HUES48 (cell line): ENCODE data around the gene MCHR2.
"Not testable (repeated sequence)": the region's sequence is repeated elsewhere in the genome, so short reads cannot be mapped to it uniquely, and the experiment has no call there.

ENCODE experiments used
- H3K27ac ChIP-seq: one replicate; pipeline ENCODE4 v1.7.0; 2013; ENCODE audit warnings: low read depth, low read length, inconsistent platforms
- H3K27me3 ChIP-seq: 2 replicates; pipeline ENCODE4 v1.6.1; 2013; ENCODE audit warnings: mild to moderate bottlenecking, low read length; ENCODE audit not compliant: control insufficient read depth, insufficient read depth
- H3K36me3 ChIP-seq: 2 replicates; pipeline ENCODE4 v1.6.1; 2013; ENCODE audit warnings: low read length; ENCODE audit not compliant: control insufficient read depth, insufficient read depth
- H3K4me1 ChIP-seq: 2 replicates; pipeline ENCODE4 v1.6.1; 2013; ENCODE audit warnings: mild to moderate bottlenecking, low read length; ENCODE audit not compliant: control insufficient read depth, insufficient read depth
- H3K4me3 ChIP-seq: 2 replicates; pipeline ENCODE4 v1.5.1; 2013; ENCODE audit warnings: mild to moderate bottlenecking, low read depth, low read length
- H3K9ac ChIP-seq: 2 replicates; pipeline ENCODE4 v1.6.1; 2013; ENCODE audit warnings: mild to moderate bottlenecking, low read depth, low read length, moderate library complexity
- H3K9me3 ChIP-seq: 2 replicates; pipeline ENCODE4 v1.6.1; 2013; ENCODE audit warnings: low read length; ENCODE audit not compliant: control insufficient read depth, insufficient read depth

MCHR2 gene, protein sequence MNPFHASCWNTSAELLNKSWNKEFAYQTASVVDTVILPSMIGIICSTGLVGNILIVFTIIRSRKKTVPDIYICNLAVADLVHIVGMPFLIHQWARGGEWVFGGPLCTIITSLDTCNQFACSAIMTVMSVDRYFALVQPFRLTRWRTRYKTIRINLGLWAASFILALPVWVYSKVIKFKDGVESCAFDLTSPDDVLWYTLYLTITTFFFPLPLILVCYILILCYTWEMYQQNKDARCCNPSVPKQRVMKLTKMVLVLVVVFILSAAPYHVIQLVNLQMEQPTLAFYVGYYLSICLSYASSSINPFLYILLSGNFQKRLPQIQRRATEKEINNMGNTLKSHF

DNA sequence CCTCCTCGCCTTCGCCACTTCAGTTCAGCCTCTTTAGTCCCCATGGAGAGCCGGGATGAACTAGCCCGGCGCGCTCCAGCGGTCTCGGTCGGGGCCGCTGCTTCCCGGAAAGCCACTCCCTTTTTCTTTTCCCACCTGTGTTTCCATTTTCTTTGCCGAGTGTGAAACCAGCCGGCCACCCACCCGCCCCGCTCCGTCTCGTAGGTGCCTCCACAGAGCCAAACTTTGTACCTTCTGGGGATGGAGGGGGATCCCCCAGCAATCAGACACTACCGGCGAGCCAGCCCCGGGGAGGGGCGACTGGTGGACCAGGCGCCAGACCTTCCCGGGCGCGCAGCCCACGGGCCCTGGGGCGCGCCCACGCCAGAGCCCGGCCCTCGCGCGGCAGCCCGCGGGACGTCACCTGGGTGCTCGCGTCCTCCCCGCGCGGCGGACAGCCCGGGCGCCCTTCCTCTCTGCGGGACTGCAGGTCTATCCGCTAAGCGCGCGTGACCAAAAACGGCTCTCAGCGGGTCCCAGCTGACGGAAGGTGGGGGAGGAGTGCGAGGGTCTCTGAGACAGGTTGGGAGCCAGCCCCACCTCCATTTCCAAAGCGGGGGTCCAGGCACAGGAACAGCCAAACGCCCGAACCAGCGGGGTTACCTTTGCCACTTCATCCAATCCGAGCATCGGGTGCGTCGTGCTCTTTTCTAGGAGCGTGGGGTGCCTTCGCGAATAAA, at the start of gene MCHR2:
Gene MCHR2 (minus strand): TSS at position 691 of the 719 bp plus-strand sequence. CDS start 38,076 bp downstream, outside the sequence.
- Histone ChIP-seq H3K9ac (no peak within 1 kb of the TSS), H3K9me3 (no peaks in the 10 kb centered on the region), H3K27me3 (peaks cover 47% of the 10 kb centered on the region), H3K4me1 (no peaks in the 10 kb centered on the region), H3K36me3 (no peaks in the 10 kb centered on the region), H3K27ac (no peak within 1 kb of the TSS), H3K4me3 (peak within 1 kb of the TSS; percentile 73)

DNA sequence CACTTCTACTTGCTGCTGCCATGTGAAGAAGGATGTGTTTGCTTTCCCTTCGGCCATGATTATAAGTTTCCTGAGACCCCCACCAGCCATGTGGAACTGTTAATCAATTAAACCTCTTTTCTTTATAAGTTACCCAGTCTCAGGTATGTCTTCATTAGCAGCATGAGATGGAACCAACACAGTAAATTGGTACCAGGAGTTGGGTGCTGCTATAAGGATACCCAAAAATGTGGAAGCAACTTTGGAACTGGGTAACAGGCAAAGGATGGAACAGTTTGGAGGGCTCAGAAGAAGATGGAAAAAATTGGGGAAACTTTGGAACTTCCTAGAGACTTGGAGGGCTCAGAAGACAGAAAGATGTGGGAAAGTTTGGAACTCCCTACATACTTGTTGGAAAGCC, 44.5 kb upstream of the MCHR2 start:
- H3K27me3 ChIP-seq, H3K4me1 ChIP-seq, H3K27ac ChIP-seq, H3K9ac ChIP-seq, H3K4me3 ChIP-seq, H3K36me3 ChIP-seq, H3K9me3 ChIP-seq: not testable (repeated sequence)

DNA sequence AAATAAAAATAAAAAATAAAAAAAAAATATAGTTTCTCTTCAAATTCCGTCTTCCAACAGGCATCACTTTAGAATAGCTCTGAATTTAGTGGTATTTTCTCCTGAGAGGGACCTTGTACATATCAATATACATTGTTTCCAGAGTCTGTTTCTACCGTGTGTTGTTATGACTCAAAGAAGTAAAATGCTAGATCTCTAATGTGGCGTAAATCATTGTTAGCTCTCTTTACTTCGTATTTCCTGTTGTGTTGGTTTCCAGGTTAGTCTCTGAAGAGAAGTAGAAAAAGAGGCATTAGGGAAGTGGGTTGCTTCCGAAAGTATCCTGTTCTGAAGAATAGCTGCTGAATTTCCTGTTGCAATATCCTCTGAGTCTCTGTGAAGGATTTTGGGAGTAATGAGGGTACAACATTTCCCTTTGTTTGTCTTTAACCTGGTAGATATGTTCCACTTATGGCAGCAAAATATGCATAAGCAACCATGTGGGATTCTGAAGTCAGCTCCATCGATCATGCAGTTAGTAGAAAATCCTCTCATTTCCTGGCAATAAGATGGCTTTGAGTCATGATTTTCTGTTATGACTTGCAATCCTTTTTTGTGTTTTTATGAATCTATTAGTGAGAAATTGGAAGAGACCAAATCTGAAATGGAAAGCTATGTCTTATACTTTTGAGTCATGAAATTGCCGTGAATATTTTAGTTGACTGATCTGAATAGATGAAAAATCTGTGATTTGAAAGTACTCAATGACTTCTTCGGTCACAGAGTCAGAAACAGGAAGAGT, 42.0 kb upstream of the MCHR2 start:
- no peaks in the 10 kb centered on the region for H3K27me3 ChIP-seq
- no peaks in the 10 kb centered on the region for H3K9me3 ChIP-seq
- no peak overlapping the region for H3K4me3 ChIP-seq
- no peak overlapping the region for H3K27ac ChIP-seq
- H3K9ac ChIP-seq, result no peak overlapping the region
- H3K4me1 ChIP-seq, result no peaks in the 10 kb centered on the region
- no peaks in the 10 kb centered on the region for H3K36me3 ChIP-seq

DNA sequence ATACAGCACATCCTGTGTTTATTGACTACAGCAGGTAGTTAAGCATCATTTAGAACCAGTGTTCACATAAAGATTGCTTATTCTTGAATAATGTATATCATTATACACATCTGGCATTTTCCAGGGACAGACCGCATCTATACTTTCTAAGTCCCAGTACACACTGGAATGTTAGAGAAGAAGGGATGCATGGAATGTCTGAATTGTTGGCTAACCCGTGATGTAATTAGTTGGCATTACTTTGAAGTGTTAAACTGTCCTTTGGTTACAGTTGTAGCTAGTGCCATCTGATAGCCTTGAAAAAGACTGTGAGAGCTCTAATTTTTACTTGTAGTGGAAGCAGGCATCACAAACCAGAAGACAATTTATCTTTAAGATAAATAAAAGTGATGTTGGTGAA, 29.8 kb upstream of the MCHR2 start:
- H3K4me1 ChIP-seq, result no peaks in the 10 kb centered on the region
- no peaks in the 10 kb centered on the region for H3K27me3 ChIP-seq
- H3K9ac ChIP-seq, result no peak overlapping the region
- H3K4me3 ChIP-seq, result no peak overlapping the region
- H3K36me3 ChIP-seq, result no peaks in the 10 kb centered on the region
- H3K9me3 ChIP-seq, result no peaks in the 10 kb centered on the region
- H3K27ac ChIP-seq, result no peak overlapping the region

DNA sequence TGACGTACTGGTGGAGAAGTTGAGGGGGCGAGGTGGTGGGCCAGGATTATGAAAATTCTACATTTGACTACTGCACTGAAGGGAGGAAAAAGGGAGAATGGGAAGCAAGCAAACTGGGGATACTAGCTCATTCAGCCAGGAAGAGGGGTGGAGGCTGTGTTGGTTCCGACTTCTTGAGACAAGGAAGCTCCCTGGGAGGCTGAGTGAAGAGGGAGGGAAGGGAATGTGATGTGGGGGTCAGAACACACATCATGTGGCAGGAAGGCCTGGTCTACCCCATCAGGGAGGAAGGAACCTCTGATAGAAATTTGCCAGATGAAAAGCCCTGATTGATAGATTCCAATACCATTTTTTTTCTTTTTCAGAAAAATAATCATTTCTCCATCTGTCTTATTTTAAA, 28.8 kb upstream of the MCHR2 start:
- Histone ChIP-seq H3K9ac (no peak overlapping the region), H3K27ac (no peak overlapping the region), H3K36me3 (no peaks in the 10 kb centered on the region), H3K4me1 (no peaks in the 10 kb centered on the region), H3K9me3 (no peaks in the 10 kb centered on the region), H3K27me3 (no peaks in the 10 kb centered on the region), H3K4me3 (no peak overlapping the region)

DNA sequence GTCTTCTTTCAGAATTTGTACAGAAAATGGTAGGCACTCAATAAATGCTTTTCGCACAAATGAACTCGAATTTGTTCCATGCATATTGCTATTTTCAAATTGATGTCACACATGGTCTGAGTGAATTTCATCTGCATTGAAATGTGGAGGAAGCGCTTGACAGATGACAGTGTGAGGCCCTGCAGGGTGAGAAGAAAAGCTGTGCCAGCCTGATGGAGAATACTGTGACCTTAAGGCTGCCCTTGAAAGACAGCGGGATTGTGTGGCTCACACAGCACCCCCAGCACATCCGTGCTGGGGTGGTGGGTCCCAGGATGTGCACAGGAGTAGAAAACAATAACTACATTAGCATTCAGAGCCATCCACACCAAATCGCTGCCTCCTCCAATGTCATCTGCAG, 14.8 kb upstream of the MCHR2 start:
- H3K4me3 ChIP-seq, result no peak overlapping the region
- no peak overlapping the region for H3K27ac ChIP-seq
- H3K4me1 ChIP-seq, result 0 out of 2 replicates have a peak, but pooled peaks cover 9% of the 10 kb centered on the region
- no peaks in the 10 kb centered on the region for H3K9me3 ChIP-seq
- H3K9ac ChIP-seq, result no peak overlapping the region
- H3K36me3 ChIP-seq, result no peaks in the 10 kb centered on the region
- no peaks in the 10 kb centered on the region for H3K27me3 ChIP-seq

DNA sequence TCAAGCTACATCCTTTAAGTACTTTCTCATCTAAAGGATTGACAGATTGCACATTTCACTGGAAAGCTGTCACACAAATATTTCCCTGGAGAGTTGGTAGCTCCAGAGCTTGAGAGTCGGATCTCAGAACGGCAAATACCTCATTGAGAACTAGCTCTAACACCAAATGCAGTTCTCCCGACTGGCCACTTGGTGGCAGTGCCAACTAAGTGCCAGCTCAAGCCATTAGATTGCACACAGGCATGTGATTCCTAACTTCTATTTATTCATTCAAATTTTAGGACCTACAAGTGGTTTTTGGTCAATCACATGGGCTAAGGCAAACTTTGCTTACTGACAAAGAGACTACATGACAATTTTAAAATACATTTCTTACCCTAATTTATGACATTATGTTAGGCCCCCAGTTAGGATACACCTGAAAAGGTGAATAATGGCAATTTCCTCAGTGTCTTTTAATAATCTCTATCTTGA, 7.9 kb upstream of the MCHR2 start:
- no peaks in the 10 kb centered on the region for H3K4me1 ChIP-seq
- H3K36me3 ChIP-seq, result no peaks in the 10 kb centered on the region
- no peaks in the 10 kb centered on the region for H3K9me3 ChIP-seq
- no peak overlapping the region for H3K4me3 ChIP-seq
- no peaks in the 10 kb centered on the region for H3K27me3 ChIP-seq
- H3K9ac ChIP-seq, result no peak overlapping the region
- no peak overlapping the region for H3K27ac ChIP-seq

DNA sequence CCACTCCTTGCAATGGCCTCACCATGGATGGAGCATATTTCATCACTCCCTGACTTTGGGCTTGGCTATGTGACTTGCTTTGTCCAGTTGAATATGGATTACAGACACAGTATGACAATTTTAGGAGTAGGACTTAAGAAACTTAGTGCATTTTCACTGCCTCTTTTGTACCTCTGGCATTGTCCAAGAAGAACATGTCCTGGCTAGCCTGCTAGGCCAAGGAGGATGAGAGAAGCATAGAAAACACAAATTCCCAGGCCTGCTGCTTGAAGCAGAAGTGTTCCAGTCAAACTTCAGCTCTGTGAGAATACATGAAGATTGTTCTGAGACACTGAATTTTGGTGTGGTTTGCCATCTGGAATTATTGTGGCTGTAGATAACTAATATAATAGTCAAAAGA, 3.1 kb upstream of the MCHR2 start:
- no peaks in the 10 kb centered on the region for H3K9me3 ChIP-seq
- H3K27ac ChIP-seq, result no peak overlapping the region
- peaks cover 41% of the 10 kb centered on the region for H3K27me3 ChIP-seq
- H3K4me1 ChIP-seq, result no peaks in the 10 kb centered on the region
- H3K36me3 ChIP-seq, result no peaks in the 10 kb centered on the region
- H3K4me3 ChIP-seq, result no peak overlapping the region
- H3K9ac ChIP-seq, result no peak overlapping the region

DNA sequence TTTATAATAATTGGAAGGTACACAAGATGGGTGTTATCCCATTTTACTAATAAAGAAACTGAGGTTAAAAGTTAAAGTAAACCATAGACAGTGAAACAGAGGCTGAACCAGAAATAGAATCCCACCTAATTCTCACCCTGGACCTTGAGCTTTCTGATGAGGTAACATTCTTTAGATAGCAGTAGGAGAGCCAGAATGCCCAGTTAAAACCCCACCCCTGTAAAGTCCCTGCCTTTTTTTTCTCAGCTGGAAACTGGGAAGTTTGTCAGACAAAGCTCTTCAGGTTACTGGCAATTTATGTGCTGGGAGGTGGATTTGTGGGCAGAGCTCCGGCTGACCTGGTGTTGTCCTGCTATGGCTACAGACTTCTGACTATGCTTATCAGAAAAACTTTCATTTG, 1.9 kb upstream of the MCHR2 start:
- no peak overlapping the region for H3K9ac ChIP-seq
- H3K36me3 ChIP-seq, result no peaks in the 10 kb centered on the region
- H3K4me3 ChIP-seq, result no peak overlapping the region
- no peaks in the 10 kb centered on the region for H3K4me1 ChIP-seq
- no peaks in the 10 kb centered on the region for H3K9me3 ChIP-seq
- no peak overlapping the region for H3K27ac ChIP-seq
- peaks cover 47% of the 10 kb centered on the region for H3K27me3 ChIP-seq

DNA sequence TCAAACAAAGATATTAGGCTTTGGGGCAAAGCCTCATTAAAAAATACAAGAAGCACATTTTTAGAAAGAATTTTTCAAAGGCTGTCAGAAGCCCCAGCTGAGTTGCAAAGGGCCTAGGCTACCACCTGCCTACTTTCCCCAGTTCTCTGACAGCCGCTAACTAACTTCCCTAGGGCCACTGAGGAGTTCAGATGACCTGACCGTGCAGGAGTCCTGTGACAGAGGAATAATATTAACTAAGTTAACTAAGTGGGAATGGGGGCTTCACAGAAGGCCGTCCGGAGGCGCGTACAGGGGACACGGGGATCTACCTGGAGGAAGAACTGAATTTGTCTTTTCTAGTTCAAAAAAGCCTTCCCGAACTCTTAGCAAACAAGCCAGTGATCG, 884 bp downstream of the MCHR2 start:
- Histone ChIP-seq H3K4me1 (no peaks in the 10 kb centered on the region), H3K27ac (no peak overlapping the region), H3K9ac (no peak overlapping the region), H3K36me3 (no peaks in the 10 kb centered on the region), H3K27me3 (peaks cover 47% of the 10 kb centered on the region), H3K4me3 (peak overlapping the region; percentile 73), H3K9me3 (no peaks in the 10 kb centered on the region)

DNA sequence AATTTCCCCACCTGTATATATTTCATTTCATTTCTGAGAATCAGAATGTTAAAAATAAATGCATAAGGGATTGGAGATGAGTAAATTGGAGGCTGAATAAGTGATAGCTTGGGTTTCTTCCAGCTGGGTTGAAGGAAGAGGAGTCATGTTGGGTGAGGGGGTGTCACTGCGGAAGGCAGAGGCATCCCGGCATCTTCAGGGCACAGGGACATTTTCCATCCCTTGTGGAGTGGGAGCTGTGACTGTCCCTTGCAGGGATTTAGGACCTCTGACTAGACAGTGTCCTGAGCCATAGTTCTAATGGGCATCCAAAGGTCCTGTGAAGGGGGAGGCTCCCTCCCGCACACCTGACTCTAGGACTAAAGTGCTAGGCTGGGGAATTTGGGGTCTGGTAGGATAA, 2.1 kb downstream of the MCHR2 start:
- Histone ChIP-seq H3K9me3 (no peaks in the 10 kb centered on the region), H3K4me1 (no peaks in the 10 kb centered on the region), H3K27ac (no peak overlapping the region), H3K4me3 (no peak overlapping the region), H3K36me3 (no peaks in the 10 kb centered on the region), H3K9ac (no peak overlapping the region), H3K27me3 (peaks cover 47% of the 10 kb centered on the region)
